WTC11 (cell line): Measurements from ENCODE around the gene MOCS1. TPM values are rescaled to one million over a fixed set of nuclear protein-coding genes. Genes with fewer than 3 reads are reported as not detected.

ENCODE experiments used
- ATAC-seq: fragments of 200-7000 bp; cut with Tn5 transposase; 2 replicates; pipeline ENCODE4 v1.10.0; 2021; ENCODE audit warnings: mild to moderate bottlenecking, moderate library complexity
- CTCF ChIA-PET: fragments of 300-600 bp; sonication (Branson Sonifier 250); formaldehyde crosslinking; loops from one replicate; lab custom pipeline; 2021; ENCODE audit warnings: antibody characterized with exemption; lab: Charles Lee
- POLR2A ChIA-PET: fragments of 350-600 bp; sonication (Branson Sonifier 250); formaldehyde crosslinking; loops from one replicate; lab custom pipeline; 2021; ENCODE audit warnings: antibody characterized with exemption; lab: Charles Lee
- DNase-seq: peaks from one replicate; pipeline ENCODE4 v3.0.0; 2021; ENCODE audit warnings: low spot score
- H3K27ac Mint-ChIP-seq: 2 replicates; pipeline ENCODE4 v1.8.0; 2021; ENCODE audit warnings: mixed read lengths
- H3K27me3 Mint-ChIP-seq: 2 replicates; pipeline ENCODE4 v1.8.0; 2021; ENCODE audit warnings: low read depth, mild to moderate bottlenecking, moderate library complexity, mixed read lengths
- H3K36me3 Mint-ChIP-seq: 2 replicates; pipeline ENCODE4 v1.8.0; 2021; ENCODE audit warnings: mixed read lengths
- H3K4me1 Mint-ChIP-seq: 2 replicates; pipeline ENCODE4 v1.8.0; 2022; ENCODE audit warnings: mixed read lengths
- H3K4me3 Mint-ChIP-seq: 2 replicates; pipeline ENCODE4 v1.8.0; 2021; ENCODE audit warnings: mild to moderate bottlenecking, moderate library complexity, mixed read lengths
- H3K9me3 Mint-ChIP-seq: 2 replicates; pipeline ENCODE4 v1.8.0; 2021; ENCODE audit warnings: mixed read lengths
- ARID4B ChIP-seq: sonication (generic); formaldehyde crosslinking; IDR thresholded peaks from 2 replicates; pipeline ENCODE4 v1.8.0; 2023; ENCODE audit warnings: missing genetic modification reagents, mild to moderate bottlenecking, borderline replicate concordance
- ATF1 ChIP-seq: sonication (generic); formaldehyde crosslinking; IDR thresholded peaks from 2 replicates; pipeline ENCODE4 v1.8.1; 2023; ENCODE audit warnings: mild to moderate bottlenecking, moderate library complexity, missing genetic modification reagents
- ERG ChIP-seq: fragments of 250-450 bp; sonication (Bioruptor Pico); IDR thresholded peaks from 2 replicates; pipeline ENCODE4 v1.8.0; 2021; ENCODE audit warnings: mild to moderate bottlenecking
- IRF2 ChIP-seq: sonication (generic); formaldehyde crosslinking; IDR thresholded peaks from 2 replicates; pipeline ENCODE4 v1.8.0; 2022; ENCODE audit warnings: low read depth, missing genetic modification reagents, borderline replicate concordance
- MYBL2 ChIP-seq: sonication (generic); formaldehyde crosslinking; IDR thresholded peaks from 2 replicates; pipeline ENCODE4 v1.8.1; 2023; ENCODE audit warnings: mild to moderate bottlenecking, moderate library complexity, missing genetic modification reagents
- NFATC4 ChIP-seq: fragments of 250-450 bp; sonication (Bioruptor Pico); IDR thresholded peaks from 2 replicates; pipeline ENCODE4 v1.9.0; 2021; ENCODE audit warnings: mild to moderate bottlenecking
- RELA ChIP-seq: sonication (generic); formaldehyde crosslinking; IDR thresholded peaks from 2 replicates; pipeline ENCODE4 v1.8.1; 2022; ENCODE audit warnings: missing genetic modification reagents, mild to moderate bottlenecking, borderline replicate concordance
- SOX15 ChIP-seq: fragments of 250-450 bp; sonication (Bioruptor Pico); IDR thresholded peaks from 2 replicates; pipeline ENCODE4 v1.9.0; 2021; ENCODE audit warnings: mild to moderate bottlenecking
- STAT6 ChIP-seq: sonication (generic); formaldehyde crosslinking; conservative IDR thresholded peaks from 2 replicates; pipeline ENCODE4 v1.8.1; 2023; ENCODE audit warnings: mild to moderate bottlenecking, low read depth, missing genetic modification reagents, moderate library complexity
- TP53 ChIP-seq: sonication (generic); formaldehyde crosslinking; IDR thresholded peaks from 2 replicates; pipeline ENCODE4 v1.8.1; 2023; ENCODE audit warnings: mild to moderate bottlenecking, missing genetic modification reagents
- USF1 ChIP-seq: sonication (generic); formaldehyde crosslinking; IDR thresholded peaks from 2 replicates; pipeline ENCODE4 v1.8.0; 2022; ENCODE audit warnings: mild to moderate bottlenecking, missing genetic modification reagents
- ZNF396 ChIP-seq: fragments of 250-450 bp; sonication (Bioruptor Pico); IDR thresholded peaks from 2 replicates; pipeline ENCODE4 v1.8.0; 2021; ENCODE audit warnings: mild to moderate bottlenecking, moderate library complexity, borderline replicate concordance
- total RNA-seq: library from RNA; stranded (reverse); gene quantifications from 3 replicates; pipeline ENCODE4 v1.2.3, GENCODE V29; 2021
- TF ChIP-seq, protein P1 (sequence below): sonication (generic); formaldehyde crosslinking; IDR thresholded peaks from 2 replicates; pipeline ENCODE4 v1.8.1; 2023; ENCODE audit warnings: mild to moderate bottlenecking, missing genetic modification reagents, borderline replicate concordance

Gene MOCS1
- total RNA-seq, 1 experiment from 2014 or later, result 18.5 TPM

DNA sequence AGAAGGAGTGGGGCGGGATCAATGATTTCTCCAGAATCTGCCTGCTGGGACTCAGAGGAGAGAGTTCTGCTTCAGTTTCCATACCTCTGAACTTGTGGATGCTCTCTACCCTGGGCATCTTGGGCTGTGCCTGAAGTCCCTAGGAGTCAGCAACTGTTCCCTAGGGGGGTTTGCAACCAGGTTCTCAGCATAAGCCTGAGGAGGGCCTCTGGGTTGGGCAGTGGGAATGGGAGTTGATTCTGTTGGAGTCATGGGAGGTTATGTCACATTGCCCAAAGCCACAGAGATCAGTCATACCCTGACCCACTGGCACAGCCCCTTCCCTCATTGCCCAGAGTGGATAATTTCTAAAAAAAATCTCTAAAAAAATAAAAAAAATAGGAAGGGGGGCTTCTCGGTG, 47.4 kb downstream of the MOCS1 start (continued):
- TF ChIP-seq ZNF396 (CRISPR knock-in tag) (no peak), MYBL2 (CRISPR knock-in tag) (no peak), USF1 (CRISPR knock-in tag) (no peak), RELA (no peak), TP53 (no peak)
- TF ChIP-seq, protein P1, sequence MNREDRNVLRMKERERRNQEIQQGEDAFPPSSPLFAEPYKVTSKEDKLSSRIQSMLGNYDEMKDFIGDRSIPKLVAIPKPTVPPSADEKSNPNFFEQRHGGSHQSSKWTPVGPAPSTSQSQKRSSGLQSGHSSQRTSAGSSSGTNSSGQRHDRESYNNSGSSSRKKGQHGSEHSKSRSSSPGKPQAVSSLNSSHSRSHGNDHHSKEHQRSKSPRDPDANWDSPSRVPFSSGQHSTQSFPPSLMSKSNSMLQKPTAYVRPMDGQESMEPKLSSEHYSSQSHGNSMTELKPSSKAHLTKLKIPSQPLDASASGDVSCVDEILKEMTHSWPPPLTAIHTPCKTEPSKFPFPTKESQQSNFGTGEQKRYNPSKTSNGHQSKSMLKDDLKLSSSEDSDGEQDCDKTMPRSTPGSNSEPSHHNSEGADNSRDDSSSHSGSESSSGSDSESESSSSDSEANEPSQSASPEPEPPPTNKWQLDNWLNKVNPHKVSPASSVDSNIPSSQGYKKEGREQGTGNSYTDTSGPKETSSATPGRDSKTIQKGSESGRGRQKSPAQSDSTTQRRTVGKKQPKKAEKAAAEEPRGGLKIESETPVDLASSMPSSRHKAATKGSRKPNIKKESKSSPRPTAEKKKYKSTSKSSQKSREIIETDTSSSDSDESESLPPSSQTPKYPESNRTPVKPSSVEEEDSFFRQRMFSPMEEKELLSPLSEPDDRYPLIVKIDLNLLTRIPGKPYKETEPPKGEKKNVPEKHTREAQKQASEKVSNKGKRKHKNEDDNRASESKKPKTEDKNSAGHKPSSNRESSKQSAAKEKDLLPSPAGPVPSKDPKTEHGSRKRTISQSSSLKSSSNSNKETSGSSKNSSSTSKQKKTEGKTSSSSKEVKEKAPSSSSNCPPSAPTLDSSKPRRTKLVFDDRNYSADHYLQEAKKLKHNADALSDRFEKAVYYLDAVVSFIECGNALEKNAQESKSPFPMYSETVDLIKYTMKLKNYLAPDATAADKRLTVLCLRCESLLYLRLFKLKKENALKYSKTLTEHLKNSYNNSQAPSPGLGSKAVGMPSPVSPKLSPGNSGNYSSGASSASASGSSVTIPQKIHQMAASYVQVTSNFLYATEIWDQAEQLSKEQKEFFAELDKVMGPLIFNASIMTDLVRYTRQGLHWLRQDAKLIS (CRISPR knock-in tag), result no peak

- ATAC-seq, result no peak
Measured at GRCh38 chr6:39885691-39886090, 48.6 kb downstream of the MOCS1 start.

More at GRCh38 chr6:39885691-39886090, 48.6 kb downstream of the MOCS1 start:
- no peak overlapping the region for H3K4me3 Mint-ChIP-seq
- H3K27ac Mint-ChIP-seq, result no peak overlapping the region
- CTCF ChIA-PET, result interaction anchor here (0.5 kb wide), 1 partner anchor 30 kb away, joined by 3 read pairs; no protein-coding TSS in a partner anchor
- no peaks in the 10 kb centered on the region for H3K36me3 Mint-ChIP-seq
- no peaks in the 10 kb centered on the region for H3K27me3 Mint-ChIP-seq
- POLR2A ChIA-PET, result no interaction called here
- H3K4me1 Mint-ChIP-seq, result 0 out of 2 replicates have a peak, but pooled peaks cover 2% of the 10 kb centered on the region
- TF ChIP-seq STAT6 (CRISPR knock-in tag) (no peak), MYBL2 (CRISPR knock-in tag) (no peak), ARID4B (CRISPR knock-in tag) (no peak), SOX15 (CRISPR knock-in tag) (no peak), NFATC4 (CRISPR knock-in tag) (no peak), ATF1 (CRISPR knock-in tag) (no peak), ERG (CRISPR knock-in tag) (no peak), IRF2 (CRISPR knock-in tag) (no peak), USF1 (CRISPR knock-in tag) (no peak)
- TF ChIP-seq, protein P1 (CRISPR knock-in tag), result no peak
- no peak for DNase-seq
- no peaks in the 10 kb centered on the region for H3K9me3 Mint-ChIP-seq
